Chondrocyte (in vitro differentiated cells): Measurements from ENCODE around the gene SNX21. TPM values are rescaled to one million over a fixed set of nuclear protein-coding genes. Genes with fewer than 3 reads are reported as not detected.

Experiments used
- DNase-seq: peaks from one replicate; pipeline ENCODE4 v3.0.0; 2021; ENCODE audit warnings: mixed read lengths, low spot score
- H3K27ac Mint-ChIP-seq: one replicate; pipeline ENCODE4 v1.8.0; 2021; ENCODE audit warnings: mild to moderate bottlenecking, moderate library complexity, mixed read lengths; ENCODE audit not compliant: unreplicated experiment
- H3K27me3 Mint-ChIP-seq: 2 replicates; pipeline ENCODE4 v1.8.0; 2021; ENCODE audit warnings: low read depth, mixed read lengths
- H3K36me3 Mint-ChIP-seq: 2 replicates; pipeline ENCODE4 v1.8.0; 2021; ENCODE audit warnings: low read depth, mixed read lengths
- H3K4me1 Mint-ChIP-seq: 2 replicates; pipeline ENCODE4 v1.8.0; 2021; ENCODE audit warnings: low read depth, mild to moderate bottlenecking, mixed read lengths
- H3K4me3 Mint-ChIP-seq: one replicate; pipeline ENCODE4 v1.8.0; 2021; ENCODE audit warnings: mild to moderate bottlenecking, moderate library complexity, mixed read lengths; ENCODE audit not compliant: unreplicated experiment
- H3K9me3 Mint-ChIP-seq: 2 replicates; pipeline ENCODE4 v1.8.0; 2021; ENCODE audit warnings: low read depth, mixed read lengths
- CTCF ChIP-seq: fragments of 200-600 bp; sonication (generic); IDR thresholded peaks from 2 replicates; pipeline ENCODE4 v1.5.0; 2021; ENCODE audit warnings: antibody characterized with exemption, mild to moderate bottlenecking, moderate library complexity
- total RNA-seq: library from RNA; stranded (reverse); gene quantifications from 3 replicates; pipeline ENCODE4 v1.2.1, GENCODE V29; 2021

SNX21 gene
- total RNA-seq, 1 donor from 2014 or later, result 27.7 TPM

DNA sequence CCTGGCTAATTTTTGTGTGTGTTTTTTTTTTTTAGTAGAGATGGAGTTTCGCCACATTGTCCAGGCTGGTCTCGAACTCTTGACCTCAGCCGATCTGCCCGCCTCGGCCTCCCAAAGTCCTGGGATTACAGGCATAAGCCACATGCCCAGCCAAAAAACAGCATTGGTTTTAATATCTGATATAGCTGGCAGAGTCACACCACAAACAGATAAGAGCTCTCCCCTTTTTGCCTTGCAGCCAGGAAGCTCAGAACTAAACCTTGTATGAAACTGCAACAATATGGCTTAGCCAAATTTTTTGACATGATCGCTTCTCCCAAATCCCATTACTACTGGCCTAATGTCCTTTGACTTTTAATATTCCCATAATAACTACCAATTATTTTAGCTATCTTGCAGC lies 18.7 kb downstream of the SNX21 start:
- no peak for DNase-seq
- TF ChIP-seq CTCF, result no peak
- Mint-ChIP-seq H3K27me3 (no peaks in the 10 kb centered on the region), H3K9me3 (no peaks in the 10 kb centered on the region), H3K27ac (no peak overlapping the region), H3K36me3 (no peaks in the 10 kb centered on the region), H3K4me1 (peaks cover 14% of the 10 kb centered on the region), H3K4me3 (no peak overlapping the region)

DNA sequence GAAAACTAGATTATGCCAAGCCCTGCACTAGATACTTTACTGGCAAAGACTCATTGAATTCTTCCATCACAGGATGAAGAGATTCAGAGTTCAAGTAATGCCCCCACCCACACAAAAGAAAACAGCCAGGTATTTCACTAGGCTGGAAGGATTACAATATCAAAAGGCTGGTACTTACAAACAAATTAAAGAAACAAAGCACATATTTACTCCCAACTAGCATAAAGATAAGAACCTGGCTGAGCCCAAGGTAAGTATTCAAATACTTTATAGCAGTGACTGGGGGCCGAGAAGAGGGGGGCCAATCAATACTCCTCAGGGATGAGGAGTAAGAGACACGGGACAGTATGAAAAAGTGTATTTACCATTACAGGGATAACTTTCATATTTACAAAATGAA lies 19.9 kb downstream of the SNX21 start:
- no peak for DNase-seq
- no peak for TF ChIP-seq CTCF
- H3K27me3 Mint-ChIP-seq, result no peaks in the 10 kb centered on the region
- no peaks in the 10 kb centered on the region for H3K36me3 Mint-ChIP-seq
- H3K4me1 Mint-ChIP-seq, result peaks cover 24% of the 10 kb centered on the region
- no peak overlapping the region for H3K27ac Mint-ChIP-seq
- no peaks in the 10 kb centered on the region for H3K9me3 Mint-ChIP-seq
- H3K4me3 Mint-ChIP-seq, result no peak overlapping the region

DNA sequence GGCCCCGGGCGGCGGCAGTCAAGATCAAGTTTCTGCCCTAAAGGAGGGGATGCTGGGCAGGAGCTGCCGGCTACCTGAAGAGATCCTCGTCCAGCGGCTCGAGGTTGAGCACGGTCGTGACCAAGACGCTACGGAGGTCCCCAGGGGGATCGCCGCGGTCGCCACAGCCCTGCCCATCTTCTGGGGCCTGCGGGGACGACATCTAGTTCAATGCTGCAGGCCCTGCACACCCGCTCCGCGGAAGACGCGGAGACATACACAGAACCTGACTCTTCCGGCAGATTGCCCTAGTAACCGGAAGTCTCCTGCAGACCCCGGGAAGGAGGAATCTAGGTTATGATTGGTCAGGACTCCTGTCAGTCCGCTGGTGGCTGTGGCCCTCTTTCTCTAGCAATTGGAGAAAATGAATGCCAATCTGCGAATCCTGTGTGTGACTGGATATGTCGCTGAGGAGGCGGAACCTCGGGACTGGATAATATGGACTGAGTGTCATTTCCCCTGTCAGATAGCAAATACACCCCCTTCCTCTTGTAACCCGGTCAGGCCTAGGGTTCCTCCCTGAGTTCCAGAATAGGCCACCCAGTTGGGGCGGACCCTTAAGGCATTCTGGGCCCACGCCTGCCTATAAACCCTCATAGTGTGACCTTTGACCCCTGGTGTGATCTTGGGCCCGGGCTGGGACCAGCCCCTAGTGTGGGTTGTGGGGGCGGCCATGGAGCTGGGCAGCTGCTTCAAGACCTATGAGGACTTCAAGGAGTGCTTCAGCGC lies 23.7 kb downstream of the SNX21 start, which contains the start of the genes ACOT8 and ZSWIM3:
Gene ACOT8 (minus strand): TSS at position 279 of the 768 bp plus-strand sequence. CDS start 77 bp downstream, at position 202.
Gene ZSWIM3 (plus strand): TSS at position 501 of the 768 bp plus-strand sequence. CDS start 212 bp downstream, at position 713.
- H3K27me3 Mint-ChIP-seq, result no peaks in the 10 kb centered on the region
- peak within 1 kb of the TSS; percentile 91 for H3K4me3 Mint-ChIP-seq
- H3K27ac Mint-ChIP-seq, result peak within 1 kb of the TSS; percentile 89
- peaks cover 3% of the 10 kb centered on the region for H3K36me3 Mint-ChIP-seq
- TF ChIP-seq CTCF, result no peak
- DNase-seq, result no peak
- H3K4me1 Mint-ChIP-seq, result peaks cover 45% of the 10 kb centered on the region
- H3K9me3 Mint-ChIP-seq, result no peaks in the 10 kb centered on the region

GRCh38 chr20:45857882-45858216 lies 24.2 kb downstream of the SNX21 start:
- Mint-ChIP-seq H3K4me1 (peaks cover 45% of the 10 kb centered on the region), H3K9me3 (no peaks in the 10 kb centered on the region), H3K27ac (peak overlapping the region; percentile 89), H3K4me3 (peak overlapping the region; percentile 91), H3K36me3 (peaks cover 3% of the 10 kb centered on the region), H3K27me3 (no peaks in the 10 kb centered on the region)
- TF ChIP-seq CTCF, result no peak
- DNase-seq, result no peak

- Mint-ChIP-seq H3K9me3 (no peaks in the 10 kb centered on the region), H3K4me1 (peaks cover 43% of the 10 kb centered on the region), H3K36me3 (peaks cover 3% of the 10 kb centered on the region), H3K27ac (no peak overlapping the region), H3K27me3 (no peaks in the 10 kb centered on the region), H3K4me3 (no peak overlapping the region)
- no peak for DNase-seq
- no peak for TF ChIP-seq CTCF
Observed at GRCh38 chr20:45859916-45860315, 26.3 kb downstream of the SNX21 start.
